ENCODE results near the gene TBC1D32.
A peak's percentile ranks its signal among the peaks of the same experiment; 100 is the strongest.
"Not testable (repeated sequence)": the region's sequence is repeated elsewhere in the genome, so short reads cannot be mapped to it uniquely, and the experiment has no call there.

The TBC1D32 gene

GRCh38 chr6:121093928-121094327 lies 240.4 kb downstream of the TBC1D32 start:
- DNase-seq: no peak

GRCh38 chr6:121090492-121090891 lies 243.8 kb downstream of the TBC1D32 start:
- DNase-seq: no peak

- DNase-seq: no peak
Measured at GRCh38 chr6:121086876-121087275, 247.4 kb downstream of the TBC1D32 start.

GRCh38 chr6:121076119-121076518 lies 258.2 kb downstream of the TBC1D32 start:
- DNase-seq: no peak

GRCh38 chr6:121068749-121069148 lies 265.5 kb downstream of the TBC1D32 start:
- DNase-seq: not testable (repeated sequence)

- DNase-seq: no peak
Measured at GRCh38 chr6:121067381-121067780, 266.9 kb downstream of the TBC1D32 start.

- DNase-seq: no peak
Measured at GRCh38 chr6:121064345-121064744, 269.9 kb downstream of the TBC1D32 start.

- DNase-seq: peak; percentile 59
Measured at GRCh38 chr6:121055572-121056163, 278.6 kb downstream of the TBC1D32 start.

GRCh38 chr6:121048593-121048992 lies 285.7 kb downstream of the TBC1D32 start:
- DNase-seq: not testable (repeated sequence)

GRCh38 chr6:121044905-121045304 lies 289.4 kb downstream of the TBC1D32 start:
- not testable (repeated sequence) for DNase-seq

- DNase-seq: not testable (repeated sequence)
Measured at GRCh38 chr6:121043706-121044105, 290.6 kb downstream of the TBC1D32 start.

- DNase-seq: not testable (repeated sequence)
Measured at GRCh38 chr6:121043211-121043610, 291.1 kb downstream of the TBC1D32 start.

- DNase-seq: no peak
Measured at GRCh38 chr6:121042766-121043165, 291.5 kb downstream of the TBC1D32 start.

- DNase-seq: no peak
Measured at GRCh38 chr6:121040831-121041230, 293.4 kb downstream of the TBC1D32 start.

GRCh38 chr6:121033091-121033490 lies 301.2 kb downstream of the TBC1D32 start:
- DNase-seq: no peak

GRCh38 chr6:121032268-121033006 lies 301.8 kb downstream of the TBC1D32 start:
- no peak for DNase-seq
